Amniotic epithelial cell (primary cell): ENCODE data around the gene CTXN1.
A peak's percentile ranks its signal among the peaks of the same experiment; 100 is the strongest.
"Not testable (repeated sequence)": the region's sequence is repeated elsewhere in the genome, so short reads cannot be mapped to it uniquely, and the experiment has no call there.

Experiments used
- DNase-seq: peaks from one replicate; pipeline ENCODE4 v3.0.0-alpha.2; 2010; ENCODE audit warnings: low read depth

Gene CTXN1

DNA sequence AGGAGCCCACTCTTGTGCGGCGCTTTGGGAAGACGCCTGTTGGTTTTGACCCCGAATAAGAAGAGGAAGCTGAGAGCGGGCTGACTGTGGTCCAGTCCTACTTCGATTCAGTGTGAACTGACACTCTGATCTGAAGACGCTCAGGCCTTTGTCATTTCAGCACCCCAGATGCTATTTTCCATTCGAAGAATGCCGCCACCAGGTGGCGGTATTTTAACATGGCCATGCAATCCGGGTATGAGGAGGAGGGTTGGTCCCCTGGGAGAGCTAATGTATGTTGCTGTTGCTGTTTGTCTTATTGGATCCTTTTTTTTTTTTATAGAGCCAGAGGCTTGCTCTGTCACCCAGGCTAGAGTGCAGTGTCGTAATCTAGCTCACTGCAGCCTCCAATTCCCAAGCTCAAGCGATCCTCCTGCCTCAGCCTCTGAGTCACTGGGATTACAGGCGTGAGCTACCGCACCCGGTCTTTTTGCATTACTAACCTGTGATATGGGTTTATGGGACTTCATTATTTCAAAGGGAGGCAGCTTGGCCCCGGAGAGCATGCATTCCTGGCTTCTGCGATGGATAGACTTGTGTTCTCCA is 18.3 kb upstream of the CTXN1 start:
- peak; percentile 86 for DNase-seq

DNA sequence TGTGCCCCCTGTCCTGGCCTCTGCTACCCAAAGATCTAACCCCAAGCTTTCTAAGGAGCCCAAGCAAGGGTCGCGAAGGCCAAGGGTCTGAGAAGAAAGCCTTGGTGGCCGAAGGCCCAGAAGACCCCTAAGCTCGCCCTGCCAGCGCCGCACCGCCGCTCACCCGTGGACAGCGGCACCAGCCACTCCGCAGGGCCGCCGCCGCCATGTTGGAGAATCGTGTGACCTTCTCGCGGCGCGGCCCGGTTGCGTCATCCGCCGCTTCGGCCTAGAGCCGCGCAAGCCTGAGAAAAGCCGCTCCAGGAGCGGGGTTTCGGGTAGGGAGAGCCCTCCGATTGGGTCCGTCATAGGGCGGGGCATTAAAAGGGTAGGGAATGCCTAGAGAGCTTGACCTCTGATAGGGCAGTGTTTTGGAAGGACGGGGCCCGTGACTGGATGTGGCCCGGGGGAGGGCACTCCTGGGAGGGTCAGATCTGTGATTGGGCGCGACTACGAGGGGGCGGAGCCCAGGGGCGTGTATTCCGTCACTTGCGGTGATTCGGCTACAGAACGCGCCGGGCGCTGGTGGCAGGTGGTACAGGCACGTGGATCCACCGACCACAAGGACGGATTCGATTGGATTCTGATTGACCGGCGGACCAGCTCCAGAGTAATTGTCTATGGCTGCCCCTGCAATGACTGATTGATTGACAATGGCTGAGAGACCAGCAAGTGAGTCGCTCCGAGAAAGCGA is 17.7 kb upstream of the CTXN1 start, which contains the start of gene TIMM44:
TSS of gene TIMM44 (minus strand) at position 223 of the 733 bp plus-strand sequence. CDS start at position 208, 15 bp downstream.
- DNase-seq = peak; percentile 100

DNA sequence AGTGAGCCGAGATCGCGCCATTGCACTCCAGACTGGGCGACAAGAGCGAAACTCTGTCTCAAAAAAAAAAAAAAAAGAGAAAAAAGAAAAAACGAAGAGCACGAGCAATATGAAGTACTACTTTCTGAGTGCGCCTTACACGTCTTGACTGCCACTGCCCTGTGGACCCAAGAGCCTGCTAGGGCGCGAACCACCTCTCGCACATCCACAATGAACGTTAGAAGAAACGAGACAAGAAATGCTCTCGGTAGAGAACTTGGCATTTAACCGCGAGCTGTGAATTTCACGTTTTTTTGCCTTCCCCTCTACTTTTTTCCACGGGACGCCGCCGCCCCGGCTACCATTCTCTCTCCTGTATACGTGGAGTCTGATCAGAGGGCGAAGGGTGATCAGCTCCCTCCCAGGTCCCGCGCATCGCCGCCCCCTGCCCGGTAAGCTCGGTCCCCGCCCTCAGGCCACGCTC is 17.1 kb upstream of the CTXN1 start:
- DNase-seq = no peak

DNA sequence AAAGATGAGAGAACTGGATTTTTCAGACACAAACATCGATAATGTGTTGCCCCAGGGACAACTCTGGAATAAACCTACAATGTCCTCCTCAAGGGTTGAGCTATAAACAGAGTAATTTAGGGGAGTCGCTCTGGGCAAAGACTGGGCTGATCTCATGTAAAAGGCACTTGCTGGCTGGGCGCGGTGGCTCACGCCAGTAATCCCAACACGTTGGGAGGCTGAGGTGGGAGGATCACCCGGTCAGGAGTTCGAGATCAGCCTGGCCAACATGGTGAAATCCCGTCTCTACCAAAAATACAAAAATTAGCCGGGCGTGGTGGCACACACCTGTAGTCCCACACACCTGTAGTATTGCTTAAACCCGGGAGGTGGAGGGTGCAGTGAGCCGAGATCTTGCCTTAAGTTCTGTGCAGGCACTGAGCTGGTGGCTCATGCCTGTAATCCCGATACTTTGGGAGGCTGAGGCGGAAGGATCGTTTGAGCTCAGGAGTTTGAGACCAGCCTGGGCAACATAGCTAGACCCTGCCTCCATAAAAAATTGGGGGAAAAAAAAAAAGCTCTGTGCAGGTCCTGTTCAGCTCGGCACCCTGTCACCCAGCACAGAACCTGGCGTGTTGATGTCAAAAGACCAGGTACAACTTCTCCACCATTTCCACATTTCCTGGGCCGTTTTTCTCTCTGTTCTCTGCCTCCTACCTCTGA is 16.1 kb upstream of the CTXN1 start:
- no peak for DNase-seq

DNA sequence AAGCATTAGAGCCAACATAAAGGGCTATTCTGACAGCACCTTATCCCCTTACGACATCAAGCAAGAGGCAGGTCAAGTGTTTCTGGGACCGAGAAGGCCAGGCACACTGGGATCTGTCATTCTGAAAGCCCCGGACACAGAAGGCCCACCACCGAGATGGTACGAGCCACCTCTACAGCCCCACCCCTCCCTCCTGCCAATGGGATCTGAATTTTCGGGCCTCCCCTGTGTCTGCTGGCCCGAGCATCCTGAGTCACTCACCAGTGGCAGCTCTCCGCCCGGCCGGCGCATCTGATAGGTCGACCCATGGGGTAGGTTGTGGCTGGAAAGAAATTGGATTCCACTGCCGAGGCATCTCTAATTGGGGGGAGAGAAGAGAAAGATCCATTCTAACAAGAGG is 14.9 kb upstream of the CTXN1 start:
- DNase-seq = no peak

DNA sequence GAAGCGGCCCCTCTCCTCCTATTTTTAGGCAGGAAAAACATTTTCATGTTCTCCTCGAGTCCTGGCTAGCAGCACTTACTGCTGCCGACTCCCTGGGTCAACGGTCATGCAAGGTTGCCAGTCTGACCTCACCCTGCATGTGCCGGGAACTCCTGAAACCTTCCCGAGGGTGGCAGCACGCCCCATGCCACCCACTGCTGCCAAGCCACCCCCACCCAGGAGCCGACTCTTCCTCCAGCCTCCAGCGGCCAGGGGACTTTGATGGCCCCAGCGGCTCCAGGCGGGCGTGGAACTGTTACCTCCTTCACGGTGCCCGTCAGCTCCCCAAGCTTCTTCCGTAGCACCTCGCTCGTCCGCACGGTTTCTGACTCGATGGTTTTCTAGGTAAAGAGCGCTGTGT is 8.8 kb upstream of the CTXN1 start:
- no peak for DNase-seq

DNA sequence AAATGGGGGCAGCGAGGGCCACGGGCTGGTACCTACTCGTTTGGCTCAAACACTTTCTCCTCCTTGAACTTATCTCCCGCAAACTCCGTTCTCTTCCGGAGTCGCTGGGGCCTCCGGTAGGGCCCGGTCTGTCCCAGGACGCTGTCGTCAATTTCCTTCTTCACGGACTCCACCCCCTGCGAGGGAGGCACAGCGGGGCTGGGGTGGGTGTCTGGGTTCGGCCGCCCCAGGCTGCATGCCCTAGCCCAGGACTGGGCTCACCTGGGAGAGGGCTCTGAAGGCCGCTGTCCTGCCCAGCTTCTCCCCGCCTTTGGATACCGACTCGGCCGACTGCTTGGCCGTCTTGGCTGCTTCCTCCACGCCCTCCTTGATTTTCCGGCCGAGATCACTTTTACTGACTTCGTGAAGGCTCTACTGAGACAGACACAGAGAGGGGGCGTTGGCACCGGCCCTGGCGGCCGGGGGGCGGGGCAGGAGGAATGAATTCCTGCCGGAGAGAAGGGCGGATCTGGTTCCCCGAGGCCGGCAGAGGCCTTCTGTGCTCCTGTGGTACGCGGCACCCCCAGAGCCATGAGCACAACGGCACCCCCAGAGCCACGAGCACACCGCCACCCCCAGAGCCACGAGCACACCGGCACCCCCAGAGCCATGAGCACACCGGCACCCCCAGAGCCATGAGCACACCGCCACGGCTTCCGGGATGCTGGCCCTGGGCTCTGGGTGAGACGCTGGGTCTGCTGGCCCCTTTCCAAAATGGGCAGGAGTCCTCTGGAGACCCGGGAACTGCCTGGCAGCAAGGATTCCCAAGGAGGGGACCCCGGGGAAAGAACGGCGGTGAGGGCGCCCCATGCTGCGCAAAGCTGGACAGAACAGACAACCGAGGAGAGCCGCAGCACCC is 8.1 kb upstream of the CTXN1 start:
- DNase-seq = no peak

DNA sequence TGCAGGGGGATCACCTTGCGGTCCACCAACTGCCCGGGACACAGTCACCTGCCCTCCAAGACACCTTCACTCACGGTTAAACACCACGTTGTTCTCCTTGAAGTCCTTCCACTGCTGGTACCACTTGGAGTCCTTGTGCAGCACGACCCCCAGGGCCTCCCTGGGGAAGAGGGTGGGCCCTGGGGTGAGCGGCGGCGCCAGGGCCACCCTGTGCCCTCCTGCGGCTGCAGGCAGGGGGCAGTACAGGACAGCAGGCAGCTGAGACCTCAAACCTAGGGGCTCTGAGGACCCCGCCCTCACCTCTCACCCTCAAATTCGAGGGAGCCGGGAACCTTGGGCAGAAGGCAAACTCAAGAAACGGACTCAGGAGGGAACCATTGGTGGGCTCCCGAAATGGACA is 7.5 kb upstream of the CTXN1 start:
- no peak for DNase-seq

DNA sequence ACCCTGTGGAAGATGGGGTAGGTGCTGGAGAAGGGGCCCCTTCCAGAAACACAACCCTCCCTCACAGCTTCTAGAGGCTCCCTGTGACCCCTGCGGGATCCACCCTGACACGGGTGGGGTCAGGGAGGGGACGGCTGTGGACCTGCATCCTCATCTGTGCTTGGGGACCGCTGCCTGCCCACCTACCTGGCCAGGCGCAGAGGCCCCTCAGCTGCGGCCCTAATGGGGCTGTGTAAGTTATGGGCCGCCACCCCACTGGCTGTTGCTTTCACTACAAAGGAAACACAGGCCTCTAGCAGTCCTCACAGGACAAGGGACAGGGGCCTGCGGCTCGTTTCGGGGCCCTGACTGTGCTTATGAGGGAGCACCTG is 7.0 kb upstream of the CTXN1 start:
- no peak for DNase-seq

DNA sequence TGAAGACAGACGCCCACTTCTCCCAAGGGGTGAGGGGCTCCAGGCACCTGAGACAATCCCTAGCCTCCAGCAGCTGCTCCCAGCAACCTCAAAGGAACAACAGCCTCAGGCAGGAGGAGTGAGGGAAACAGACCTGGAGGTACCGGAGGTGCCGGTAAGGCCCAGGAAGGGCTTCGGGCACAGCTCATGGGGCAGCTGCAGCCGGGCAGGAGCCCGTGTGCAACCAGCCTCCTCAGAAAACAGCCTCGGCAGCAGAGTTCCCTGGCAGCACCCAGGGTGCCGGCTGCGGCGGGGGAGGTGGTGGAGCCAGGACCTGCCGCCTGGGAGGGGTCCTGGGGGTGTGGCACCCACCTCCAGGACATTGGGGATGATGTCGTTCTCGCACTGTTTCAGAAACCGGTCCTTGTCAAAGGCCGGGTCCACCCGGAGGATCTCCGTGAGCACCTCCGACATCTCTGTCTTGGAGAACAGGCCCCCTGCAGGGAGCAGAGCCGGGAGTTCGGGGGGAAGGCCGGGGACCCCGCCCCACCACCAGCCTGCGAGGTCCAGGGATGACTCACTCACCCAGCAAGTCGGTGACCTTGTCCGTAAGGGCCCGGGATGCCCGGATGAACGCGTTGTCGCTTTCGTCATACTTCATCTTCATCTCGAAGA is 6.5 kb upstream of the CTXN1 start:
- DNase-seq = no peak

DNA sequence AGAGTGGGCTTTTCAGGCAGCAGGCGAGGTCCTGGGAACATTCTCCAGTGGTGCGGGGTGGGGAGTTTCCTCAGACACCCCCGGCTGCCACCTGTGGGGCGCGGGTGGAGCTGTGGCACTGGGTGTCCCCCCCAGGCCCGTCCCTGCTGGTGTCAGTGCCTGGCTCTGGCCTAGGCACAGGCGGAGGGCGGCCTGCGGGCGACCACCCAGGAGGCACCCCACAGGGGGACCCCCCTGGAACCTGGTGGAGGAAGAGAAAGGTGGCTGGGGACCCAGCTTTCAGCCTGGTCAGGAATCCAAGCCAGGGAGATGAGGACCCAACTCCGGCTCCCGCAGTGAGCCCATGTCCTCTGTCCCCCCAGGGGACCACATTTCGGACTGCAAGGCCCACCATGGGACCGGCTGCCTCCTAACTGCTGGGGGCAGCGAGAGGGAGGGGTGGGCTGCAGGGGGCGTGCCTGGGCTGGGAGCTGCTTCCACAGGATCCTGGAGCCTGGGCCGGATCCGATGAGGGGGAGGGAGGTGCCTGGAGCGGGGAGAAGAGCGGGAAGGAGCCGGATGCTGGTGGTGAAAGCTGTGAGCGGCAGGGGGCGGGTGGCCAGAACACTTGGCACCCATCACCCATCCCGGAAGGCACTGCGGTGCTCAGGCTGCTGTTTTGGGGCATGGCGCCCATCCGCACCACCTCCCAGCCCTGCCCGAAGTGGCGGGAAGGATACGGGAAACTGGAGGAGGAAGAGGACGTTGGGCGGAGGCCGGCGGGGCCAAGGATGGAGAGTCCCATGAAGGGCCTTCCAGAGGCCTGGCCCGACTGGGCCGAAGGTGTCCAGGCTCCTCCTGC is 5.5 kb upstream of the CTXN1 start:
- DNase-seq = no peak

DNA sequence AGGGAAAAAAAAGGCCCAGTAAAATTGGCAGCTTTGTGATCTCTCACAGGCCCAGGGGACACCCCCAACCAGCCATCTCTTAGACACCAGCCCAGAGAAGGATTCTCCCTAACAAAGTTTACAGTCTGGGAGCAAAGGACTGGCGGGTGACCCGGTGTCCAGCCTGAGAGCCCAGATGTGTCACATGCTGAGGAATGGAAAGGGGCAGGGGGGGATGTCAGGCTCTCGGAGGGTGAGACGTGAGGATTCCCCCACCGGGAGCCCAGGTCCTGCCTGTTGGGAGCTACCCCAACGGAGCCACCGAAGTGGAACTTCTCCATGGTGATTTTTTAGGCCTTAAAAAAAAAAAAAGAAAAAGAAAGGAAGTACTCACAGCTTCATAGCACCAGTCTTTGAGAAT is 4.8 kb upstream of the CTXN1 start:
- DNase-seq = no peak

DNA sequence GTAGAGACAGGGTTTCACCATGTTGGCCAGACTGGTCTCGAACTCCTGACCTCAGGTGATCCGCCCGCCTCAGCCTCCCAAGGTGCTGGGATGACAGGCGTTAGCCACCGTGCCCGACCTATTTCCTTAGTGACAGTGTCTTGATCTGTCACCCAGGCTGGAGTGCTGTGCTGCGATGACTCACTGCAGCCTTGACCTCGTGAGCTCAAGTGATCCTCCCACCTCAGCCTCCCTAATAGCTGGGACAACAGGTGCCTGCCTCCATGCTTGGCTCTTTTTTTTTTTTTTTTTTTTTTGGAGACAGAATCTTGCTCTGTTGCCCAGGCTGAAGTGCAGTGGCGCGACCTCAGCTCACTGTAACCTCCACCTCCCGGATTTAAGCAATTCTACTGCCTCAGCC is 4.1 kb upstream of the CTXN1 start:
- not testable (repeated sequence) for DNase-seq

DNA sequence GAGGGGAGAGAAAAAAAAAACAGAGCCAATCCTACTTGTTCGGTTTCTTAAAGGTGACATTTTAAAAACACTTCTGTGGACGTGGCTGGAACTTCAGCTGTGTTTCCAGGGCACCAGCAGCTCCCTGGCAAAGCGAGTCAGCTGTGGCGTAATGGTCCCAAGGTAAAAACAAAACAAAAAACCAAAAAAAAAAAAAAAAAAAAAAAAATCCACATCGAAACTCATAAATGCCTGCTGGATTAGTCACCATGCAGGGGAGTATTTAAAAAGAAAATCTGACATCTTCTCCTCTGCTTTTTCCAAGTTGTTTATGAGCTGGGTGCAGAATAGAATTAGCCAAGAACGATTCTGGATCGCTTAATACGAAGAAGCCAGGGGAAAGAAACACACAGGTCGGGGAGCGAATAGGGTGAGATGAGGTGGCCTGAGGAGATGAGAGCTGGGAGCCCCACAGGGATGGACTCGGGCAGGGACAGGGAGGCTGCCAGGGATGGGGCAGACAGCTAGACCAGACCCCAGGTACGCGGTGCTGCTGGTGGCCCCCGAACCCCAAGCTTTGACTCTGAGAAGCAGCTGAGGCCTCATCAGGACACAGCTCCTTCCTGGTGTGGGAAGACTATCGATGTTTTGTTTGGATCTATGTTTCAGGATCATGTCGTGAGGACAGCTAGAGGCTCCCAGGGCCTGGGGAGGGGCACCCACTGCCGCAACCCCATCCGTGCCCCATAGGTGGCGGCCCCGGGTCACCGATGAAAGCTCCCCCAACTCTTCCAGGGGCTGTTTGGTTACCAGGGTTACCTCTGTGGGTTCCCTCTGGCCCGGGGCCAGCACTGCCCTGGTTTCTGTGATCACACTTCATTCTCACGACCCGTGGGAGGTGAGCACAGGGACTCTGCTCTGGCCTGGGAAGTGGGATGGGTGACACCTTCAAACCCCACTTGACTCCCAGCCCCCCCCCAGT is 3.1 kb upstream of the CTXN1 start:
- DNase-seq = peak; percentile 92

DNA sequence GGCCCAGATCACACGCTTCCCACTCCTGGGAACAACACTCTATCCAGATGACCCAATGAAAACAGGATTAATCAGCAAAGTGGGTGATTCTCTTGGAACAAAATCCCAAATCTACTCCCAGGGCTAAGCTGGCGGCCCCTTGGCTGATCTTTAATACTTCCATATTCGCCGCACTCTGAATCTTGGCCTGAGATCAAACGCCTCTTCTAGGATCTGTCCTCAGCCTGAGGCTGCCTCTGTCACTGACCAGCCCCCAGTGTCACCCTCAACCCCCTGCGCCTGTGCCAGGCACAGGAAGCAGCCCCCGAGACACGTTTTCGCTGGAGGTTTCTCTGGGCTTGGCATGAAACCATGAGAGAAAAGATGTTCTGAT is 2.4 kb upstream of the CTXN1 start:
- DNase-seq = no peak

DNA sequence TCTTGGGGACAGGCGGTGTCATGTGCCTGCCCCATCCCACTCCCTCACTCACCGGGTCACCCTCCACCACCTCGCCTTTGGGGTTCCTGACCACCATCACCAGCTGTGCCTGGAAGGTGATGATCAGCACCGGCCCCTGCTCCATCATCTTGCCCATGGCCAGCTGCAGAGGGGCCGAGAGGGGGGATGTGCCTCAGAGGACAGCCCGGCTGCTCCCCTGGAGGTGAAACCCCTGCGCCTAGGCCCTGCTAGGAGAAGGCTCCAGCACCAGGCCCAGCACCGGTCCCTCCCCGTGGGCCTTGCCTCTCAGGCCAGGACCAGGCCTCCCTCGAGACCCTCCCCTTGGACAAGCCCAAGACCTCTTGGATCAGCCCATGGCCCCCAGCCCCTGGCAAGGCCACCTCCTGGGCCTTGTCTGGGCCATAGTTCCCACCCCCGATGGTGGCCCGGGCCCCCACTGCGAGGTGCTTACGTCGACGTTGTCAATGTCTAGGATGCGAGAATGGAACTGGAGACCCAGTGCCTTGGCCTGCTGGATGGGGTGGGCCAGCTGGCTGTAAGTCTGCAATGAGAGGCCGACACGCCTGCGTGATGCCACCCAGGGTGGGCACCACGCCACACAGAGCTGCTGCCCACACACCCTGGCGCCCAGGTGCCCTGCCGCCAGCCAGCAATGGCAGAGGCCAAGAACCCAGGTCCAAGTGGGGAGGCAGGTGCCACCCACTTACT is 1.8 kb upstream of the CTXN1 start:
- no peak for DNase-seq

DNA sequence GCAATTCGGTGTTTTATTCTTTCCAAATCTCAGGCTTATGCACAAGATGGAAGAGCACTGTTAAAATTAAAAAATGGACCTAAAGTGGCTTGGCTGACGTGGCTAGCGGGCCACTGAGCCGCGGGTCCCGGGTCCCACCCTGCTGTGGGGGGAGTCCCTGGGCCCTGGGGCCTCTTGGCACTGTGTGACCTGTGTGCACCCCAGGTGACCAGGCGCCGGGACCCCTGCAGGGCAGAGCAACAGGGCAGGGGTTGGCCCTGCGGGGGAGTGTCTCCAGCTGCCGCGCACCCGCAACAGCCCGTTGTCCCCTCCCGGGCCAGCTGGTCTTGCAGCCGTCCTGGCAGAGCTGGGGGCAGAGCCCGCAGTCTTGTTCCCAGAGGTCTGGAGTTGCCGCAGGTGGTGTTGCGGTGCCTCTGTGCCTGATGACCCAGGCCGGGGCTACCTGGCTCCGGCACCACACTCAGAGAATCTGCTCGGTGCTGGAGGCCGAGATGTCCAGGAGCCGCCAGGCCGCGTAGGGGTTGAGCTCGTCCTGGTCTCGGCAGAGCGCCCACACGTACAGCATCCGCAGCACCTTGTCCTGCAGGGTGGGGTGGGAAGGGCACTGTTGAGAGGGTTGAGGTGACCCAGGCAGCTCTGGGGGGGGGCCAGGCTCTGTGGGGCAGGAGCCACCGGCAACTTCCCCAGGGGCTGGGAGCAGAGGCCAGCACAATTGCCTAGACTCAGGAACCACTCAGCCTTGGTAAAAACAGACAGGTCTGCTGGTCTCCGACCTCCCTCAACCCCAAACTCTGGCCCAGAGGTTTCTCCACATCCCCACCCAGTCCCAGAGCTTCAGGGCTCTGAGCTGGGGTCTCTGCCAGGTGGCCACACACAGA is 1.0 kb upstream of the CTXN1 start:
- DNase-seq = no peak
